ENCODE measurements around the gene EDN3.

GRCh38 chr20:59258221-59258621, 42.2 kb upstream of the EDN3 start:
- TF ChIP-seq EZH2 (IDR thresholded peaks at IDR 0.05; ENCODE audit: low read length, missing control alignments) (no peak), CTCF (conservative IDR thresholded peaks at IDR 0.05 in 1 of 2, IDR thresholded peaks at IDR 0.05 in 1 of 2; ENCODE audit: low read depth in 1 of 2, low read length in 2 of 2) (no peak)

Measured in fibroblast of lung (primary cell).